Thyroid gland (tissue), 4 donors: Measurements from ENCODE around the gene WDFY4.

ENCODE experiments used
- CTCF ChIP-seq, 6 experiments: fragments of 200-600 bp in 3 of 6; fragments of 450-650 bp in 3 of 6; sonication (generic) in 3 of 6; IDR thresholded peaks; one replicate each; pipeline ENCODE4 v1.5.1; 2016 to 2019; ENCODE audit warnings: antibody characterized with exemption in 6 of 6, mild to moderate bottlenecking in 2 of 6, inconsistent platforms in 1 of 6, moderate library complexity in 1 of 6
- POLR2A ChIP-seq, 2 donors: fragments of 450-650 bp; IDR thresholded peaks; one replicate each; pipeline ENCODE4 v1.6.1; 2017; ENCODE audit warnings: antibody characterized with exemption in 2 of 2, mild to moderate bottlenecking in 2 of 2, moderate library complexity in 1 of 2

GRCh38 chr10:48740988-48741387 lies 56.3 kb downstream of the WDFY4 start:
- TF ChIP-seq POLR2A (IDR thresholded peaks at IDR 0.05) (no peak), CTCF (IDR thresholded peaks at IDR 0.05) (no peak)
